ENCODE data around the gene WDR49.

GRCh38 chr3:167666563-167666962 is 12.8 kb upstream of the WDR49 start:
- TF ChIP-seq CTCF (IDR thresholded peaks at IDR 0.05) (no peak), POLR2AphosphoS5 (IDR thresholded peaks at IDR 0.05) (no peak)
